PC-9 (cell line): ENCODE measurements around the gene ACTR3C. TPM values are rescaled to one million over a fixed set of nuclear protein-coding genes. Genes with fewer than 3 reads are reported as not detected.

ENCODE experiments used
- BruUV-seq: library from RNA; stranded (reverse); fragments of 400-500 nt; replicated peaks from 2 replicates; lab custom pipeline; 2021; lab: Mats Ljungman, UMichigan
- CTCF ChIA-PET: fragments of 300-600 bp; sonication (Branson Sonifier 250); formaldehyde crosslinking; loops from one replicate; lab custom pipeline; 2022; ENCODE audit warnings: antibody characterized with exemption; lab: Charles Lee
- POLR2A ChIA-PET: fragments of 300-600 bp; sonication (Branson Sonifier 250); formaldehyde crosslinking; loops from one replicate; lab custom pipeline; 2022; ENCODE audit warnings: antibody characterized with exemption; ENCODE audit not compliant: unreplicated experiment; lab: Charles Lee
- DNase-seq, 2 experiments: peaks; one replicate each; pipeline versions ENCODE4 v3.0.0 to v3.0.0-alpha.2; 2015 to 2022; ENCODE audit warnings: mixed read lengths in 1 of 2
- H2AFZ ChIP-seq: fragments of 200-600 bp; sonication (generic); 2 replicates; pipeline ENCODE4 v1.8.1; 2017; ENCODE audit warnings: antibody characterized with exemption
- H3F3A ChIP-seq: fragments of 200-600 bp; sonication (generic); 2 replicates; pipeline ENCODE4 v1.8.1; 2017; ENCODE audit warnings: antibody characterized with exemption, mild to moderate bottlenecking, low read depth; ENCODE audit not compliant: insufficient read depth
- H3K27ac ChIP-seq: fragments of 200-600 bp; sonication (generic); 2 replicates; pipeline ENCODE4 v1.6.1; 2016; ENCODE audit warnings: mixed run types
- H3K27me3 ChIP-seq: fragments of 200-600 bp; sonication (generic); 2 replicates; pipeline ENCODE4 v1.6.1; 2016; ENCODE audit warnings: low read depth, mixed run types; ENCODE audit not compliant: insufficient read depth
- H3K36me3 ChIP-seq: fragments of 200-600 bp; sonication (generic); 2 replicates; pipeline ENCODE4 v1.6.1; 2016; ENCODE audit warnings: low read depth, mixed run types
- H3K4me1 ChIP-seq: fragments of 200-600 bp; sonication (generic); replicated peaks from 2 replicates; pipeline ENCODE4 v1.6.1; 2016; ENCODE audit warnings: mixed run types; ENCODE audit not compliant: insufficient read depth
- H3K4me2 ChIP-seq: fragments of 200-600 bp; sonication (generic); 2 replicates; pipeline ENCODE4 v1.6.1; 2017; ENCODE audit warnings: mixed run types
- H3K4me3 ChIP-seq: fragments of 200-600 bp; sonication (generic); 2 replicates; pipeline ENCODE4 v1.6.1; 2016; ENCODE audit warnings: mixed run types
- H3K79me2 ChIP-seq: fragments of 200-600 bp; sonication (generic); 2 replicates; pipeline ENCODE4 v1.6.1; 2017; ENCODE audit warnings: low read depth, mixed run types
- H3K9me2 ChIP-seq: fragments of 200-600 bp; sonication (generic); 2 replicates; pipeline ENCODE4 v1.8.1; 2017; ENCODE audit warnings: mild to moderate bottlenecking; ENCODE audit not compliant: insufficient read depth
- H3K9me3 ChIP-seq: fragments of 200-600 bp; sonication (generic); 2 replicates; pipeline ENCODE4 v1.8.1; 2016; ENCODE audit warnings: low read depth; ENCODE audit not compliant: insufficient read depth
- H4K20me1 ChIP-seq: fragments of 200-600 bp; sonication (generic); 2 replicates; pipeline ENCODE4 v1.8.1; 2017; ENCODE audit not compliant: insufficient read depth
- EZH2 ChIP-seq: fragments of 200-600 bp; sonication (generic); IDR thresholded peaks from 2 replicates; pipeline ENCODE4 v1.8.0; 2017; ENCODE audit warnings: antibody characterized with exemption, low read depth
- intact Hi-C: fragments of 100-400 bp; cut with micrococcal nuclease; formaldehyde crosslinking; loops from one replicate; pipeline ENCODE4 v1.10.0; 2022; ENCODE audit not compliant: unreplicated experiment
- total RNA-seq: library from RNA; stranded (reverse); gene quantifications from 2 replicates; pipeline ENCODE4 v1.2.3, GENCODE V29; 2021
- TF ChIP-seq, protein P1 (sequence below): fragments of 200-600 bp; sonication (generic); conservative IDR thresholded peaks from 2 replicates; pipeline ENCODE4 v1.6.1; 2017; ENCODE audit warnings: mixed run types, antibody characterized with exemption, mild to moderate bottlenecking, moderate library complexity

The ACTR3C gene
- total RNA-seq, 1 experiment from 2014 or later = 34.5 TPM

DNA sequence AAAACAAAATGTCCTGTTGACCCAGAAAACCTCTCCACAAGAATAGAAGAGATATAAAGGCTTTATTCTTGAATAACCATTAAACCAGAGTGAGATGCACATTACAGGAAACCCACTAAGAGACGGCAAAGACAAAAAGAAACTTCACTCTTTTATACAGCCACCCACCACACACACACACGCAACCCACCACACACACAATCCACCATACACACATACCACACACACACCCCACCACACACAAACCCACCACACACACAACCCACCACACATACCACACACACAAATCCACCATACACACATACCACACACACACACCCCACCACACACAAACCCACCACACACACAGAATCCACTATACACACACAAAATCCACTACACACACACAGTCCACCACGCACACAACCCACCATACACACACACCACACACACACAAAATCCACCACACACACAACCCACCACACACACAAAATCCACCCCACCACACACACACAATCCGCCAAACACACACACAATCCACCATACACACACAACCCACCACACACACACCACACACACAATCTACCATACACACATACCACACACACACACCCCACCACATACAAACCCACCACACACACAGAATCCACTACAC lies 35.8 kb upstream of the ACTR3C start:
- H3K9me3 ChIP-seq = no peaks in the 10 kb centered on the region
- H3K4me3 ChIP-seq = no peak overlapping the region
- BruUV-seq = no TSS peak
- ChIA-PET CTCF (no interaction called here), POLR2A (no interaction called here)
- TF ChIP-seq, protein P1, sequence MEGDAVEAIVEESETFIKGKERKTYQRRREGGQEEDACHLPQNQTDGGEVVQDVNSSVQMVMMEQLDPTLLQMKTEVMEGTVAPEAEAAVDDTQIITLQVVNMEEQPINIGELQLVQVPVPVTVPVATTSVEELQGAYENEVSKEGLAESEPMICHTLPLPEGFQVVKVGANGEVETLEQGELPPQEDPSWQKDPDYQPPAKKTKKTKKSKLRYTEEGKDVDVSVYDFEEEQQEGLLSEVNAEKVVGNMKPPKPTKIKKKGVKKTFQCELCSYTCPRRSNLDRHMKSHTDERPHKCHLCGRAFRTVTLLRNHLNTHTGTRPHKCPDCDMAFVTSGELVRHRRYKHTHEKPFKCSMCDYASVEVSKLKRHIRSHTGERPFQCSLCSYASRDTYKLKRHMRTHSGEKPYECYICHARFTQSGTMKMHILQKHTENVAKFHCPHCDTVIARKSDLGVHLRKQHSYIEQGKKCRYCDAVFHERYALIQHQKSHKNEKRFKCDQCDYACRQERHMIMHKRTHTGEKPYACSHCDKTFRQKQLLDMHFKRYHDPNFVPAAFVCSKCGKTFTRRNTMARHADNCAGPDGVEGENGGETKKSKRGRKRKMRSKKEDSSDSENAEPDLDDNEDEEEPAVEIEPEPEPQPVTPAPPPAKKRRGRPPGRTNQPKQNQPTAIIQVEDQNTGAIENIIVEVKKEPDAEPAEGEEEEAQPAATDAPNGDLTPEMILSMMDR = no peak
- no peak for TF ChIP-seq EZH2
- H4K20me1 ChIP-seq = no peaks in the 10 kb centered on the region
- intact Hi-C loops = no loop called here
- H3K27ac ChIP-seq = no peak overlapping the region
- no peaks in the 10 kb centered on the region for H3K27me3 ChIP-seq
- no peaks in the 10 kb centered on the region for H3K79me2 ChIP-seq
- H2AFZ ChIP-seq = no peak overlapping the region
- H3K9me2 ChIP-seq = no peaks in the 10 kb centered on the region
- H3F3A ChIP-seq = peaks cover 5% of the 10 kb centered on the region
- peaks cover 6% of the 10 kb centered on the region for H3K4me1 ChIP-seq
- H3K36me3 ChIP-seq = no peaks in the 10 kb centered on the region
- no peak overlapping the region for H3K4me2 ChIP-seq
- no peak for DNase-seq

DNA sequence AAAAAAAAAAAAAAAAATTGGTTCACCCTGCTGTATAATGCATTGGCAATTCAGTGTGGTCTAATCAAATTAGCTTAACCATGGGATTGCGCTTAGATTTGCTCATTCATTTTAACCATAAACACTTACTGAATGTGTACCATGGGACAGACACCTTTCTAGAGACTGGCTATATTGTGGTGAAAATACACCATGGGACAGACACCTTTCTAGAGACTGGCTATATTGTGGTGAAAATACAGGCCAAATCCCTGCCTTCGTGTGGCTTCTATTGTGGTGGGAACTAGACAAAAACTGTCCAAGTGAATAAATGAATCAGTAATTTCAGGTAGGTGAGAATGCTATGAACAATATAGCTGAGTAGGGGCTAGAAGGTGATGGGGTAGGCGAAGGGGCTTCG lies 35.1 kb upstream of the ACTR3C start:
- no peaks in the 10 kb centered on the region for H3K9me2 ChIP-seq
- H4K20me1 ChIP-seq = no peaks in the 10 kb centered on the region
- H3F3A ChIP-seq = peaks cover 5% of the 10 kb centered on the region
- POLR2A ChIA-PET = no interaction called here
- H3K27me3 ChIP-seq = no peaks in the 10 kb centered on the region
- H3K4me2 ChIP-seq = no peak overlapping the region
- CTCF ChIA-PET = interaction anchor here (0.6 kb wide), 1 partner anchor 821 kb away, joined by 11 read pairs; no protein-coding TSS in a partner anchor
- DNase-seq = no peak
- H3K79me2 ChIP-seq = no peaks in the 10 kb centered on the region
- TF ChIP-seq EZH2 = no peak
- TF ChIP-seq, protein P1 = no peak
- H3K4me3 ChIP-seq = no peak overlapping the region
- no TSS peak for BruUV-seq
- H3K27ac ChIP-seq = no peak overlapping the region
- H3K9me3 ChIP-seq = no peaks in the 10 kb centered on the region
- peaks cover 6% of the 10 kb centered on the region for H3K4me1 ChIP-seq
- intact Hi-C loops = no loop called here
- H2AFZ ChIP-seq = no peak overlapping the region
- H3K36me3 ChIP-seq = no peaks in the 10 kb centered on the region

DNA sequence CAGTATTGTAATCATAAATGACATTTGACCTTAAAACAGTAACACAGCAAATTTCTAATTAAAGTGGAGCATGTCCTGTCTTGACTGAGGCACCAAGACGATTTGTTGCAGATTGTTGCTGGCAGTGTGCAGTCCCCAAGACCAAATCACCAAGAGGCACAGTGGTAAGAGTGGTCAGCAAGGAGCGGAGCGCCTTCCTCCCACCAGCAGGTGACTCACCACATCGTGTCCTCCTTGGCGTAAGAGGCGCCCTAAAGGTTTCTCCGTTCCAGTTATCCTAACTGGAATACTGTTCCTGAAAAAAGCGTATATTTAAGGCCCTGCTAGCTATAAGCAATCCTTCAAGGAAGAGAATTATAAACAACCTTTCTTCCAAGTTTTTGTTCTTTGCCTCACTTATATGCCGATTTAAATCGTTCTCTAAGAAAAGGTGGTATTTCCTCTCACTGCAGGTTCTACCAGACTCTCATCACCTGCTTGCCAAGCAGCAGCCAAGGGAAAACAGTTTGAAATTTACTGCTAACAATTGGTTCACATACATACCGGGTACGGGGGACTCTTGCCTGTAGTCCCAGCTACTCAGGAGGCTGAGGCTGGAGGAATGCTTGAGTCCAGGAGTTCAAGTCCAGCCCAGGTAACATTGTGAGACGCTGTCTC lies 34.6 kb upstream of the ACTR3C start:
- BruUV-seq = no TSS peak
- Histone ChIP-seq H3K9me3 (no peaks in the 10 kb centered on the region), H3K9me2 (no peaks in the 10 kb centered on the region), H3F3A (peaks cover 5% of the 10 kb centered on the region), H3K4me1 (peaks cover under 1% of the 10 kb centered on the region; the same call in 1 of the 2 replicates), H3K4me2 (no peak overlapping the region), H2AFZ (peak overlapping the region; percentile 8; the same call in 1 of the 2 replicates), H3K36me3 (no peaks in the 10 kb centered on the region), H3K4me3 (no peak overlapping the region), H4K20me1 (no peaks in the 10 kb centered on the region), H3K27me3 (no peaks in the 10 kb centered on the region), H3K79me2 (no peaks in the 10 kb centered on the region), H3K27ac (no peak overlapping the region)
- ChIA-PET POLR2A (no interaction called here), CTCF (interaction anchor here (0.6 to 1.2 kb wide), 2 partner anchors 8 to 821 kb away, joined by 3 to 11 read pairs; no protein-coding TSS in a partner anchor)
- TF ChIP-seq, protein P1 = no peak
- TF ChIP-seq EZH2 = no peak
- intact Hi-C loops = no loop called here
- no peak for DNase-seq
